ENCODE results near the gene SERPINA4.

Gene SERPINA4

GRCh38 chr14:94611179-94611578 lies 49.9 kb downstream of the SERPINA4 start:
- peak overlapping the region; percentile 76 for H3K27ac ChIP-seq (ENCODE audit: poor library complexity, severe bottlenecking)
- H3K27me3 ChIP-seq (ENCODE audit: insufficient read depth, poor library complexity, severe bottlenecking) = no peaks in the 10 kb centered on the region
- no peaks in the 10 kb centered on the region for H3K9me3 ChIP-seq (ENCODE audit: severe bottlenecking)
- H3K4me3 ChIP-seq (ENCODE audit: severe bottlenecking) = no peak overlapping the region
- no peaks in the 10 kb centered on the region for H3K36me3 ChIP-seq (ENCODE audit: low read depth)
- TF ChIP-seq, protein P1, sequence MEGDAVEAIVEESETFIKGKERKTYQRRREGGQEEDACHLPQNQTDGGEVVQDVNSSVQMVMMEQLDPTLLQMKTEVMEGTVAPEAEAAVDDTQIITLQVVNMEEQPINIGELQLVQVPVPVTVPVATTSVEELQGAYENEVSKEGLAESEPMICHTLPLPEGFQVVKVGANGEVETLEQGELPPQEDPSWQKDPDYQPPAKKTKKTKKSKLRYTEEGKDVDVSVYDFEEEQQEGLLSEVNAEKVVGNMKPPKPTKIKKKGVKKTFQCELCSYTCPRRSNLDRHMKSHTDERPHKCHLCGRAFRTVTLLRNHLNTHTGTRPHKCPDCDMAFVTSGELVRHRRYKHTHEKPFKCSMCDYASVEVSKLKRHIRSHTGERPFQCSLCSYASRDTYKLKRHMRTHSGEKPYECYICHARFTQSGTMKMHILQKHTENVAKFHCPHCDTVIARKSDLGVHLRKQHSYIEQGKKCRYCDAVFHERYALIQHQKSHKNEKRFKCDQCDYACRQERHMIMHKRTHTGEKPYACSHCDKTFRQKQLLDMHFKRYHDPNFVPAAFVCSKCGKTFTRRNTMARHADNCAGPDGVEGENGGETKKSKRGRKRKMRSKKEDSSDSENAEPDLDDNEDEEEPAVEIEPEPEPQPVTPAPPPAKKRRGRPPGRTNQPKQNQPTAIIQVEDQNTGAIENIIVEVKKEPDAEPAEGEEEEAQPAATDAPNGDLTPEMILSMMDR (IDR thresholded peaks at IDR 0.05; ENCODE audit: poor library complexity, severe bottlenecking) = no peak
- ATAC-seq (ENCODE audit: low read depth) (no peak), DNase-seq (ENCODE audit: low spot score) (peak; percentile 53)
- peaks cover 31% of the 10 kb centered on the region for H3K4me1 ChIP-seq (ENCODE audit: insufficient read depth, poor library complexity, severe bottlenecking)

- TF ChIP-seq, protein P1 (IDR thresholded peaks at IDR 0.05; ENCODE audit: poor library complexity, severe bottlenecking) = no peak
- no peak within 1 kb of the TSS for H3K4me3 ChIP-seq (ENCODE audit: severe bottlenecking)
- peak within 1 kb of the TSS; percentile 76 for H3K27ac ChIP-seq (ENCODE audit: poor library complexity, severe bottlenecking)
- peaks cover 31% of the 10 kb centered on the region for H3K4me1 ChIP-seq (ENCODE audit: insufficient read depth, poor library complexity, severe bottlenecking)
- no peak for ATAC-seq (ENCODE audit: low read depth)
- no peak for DNase-seq (ENCODE audit: low spot score)
- H3K9me3 ChIP-seq (ENCODE audit: severe bottlenecking) = no peaks in the 10 kb centered on the region
- H3K27me3 ChIP-seq (ENCODE audit: insufficient read depth, poor library complexity, severe bottlenecking) = no peaks in the 10 kb centered on the region
- H3K36me3 ChIP-seq (ENCODE audit: low read depth) = no peaks in the 10 kb centered on the region
These were observed 50.9 kb downstream of the SERPINA4 start, which contains the start of gene SERPINA3 for GRCh38 chr14:94612174-94612573. TSS of gene SERPINA3 (plus strand) at chr14:94612391. CDS start at chr14:94614442, 2,051 bp downstream.

DNA sequence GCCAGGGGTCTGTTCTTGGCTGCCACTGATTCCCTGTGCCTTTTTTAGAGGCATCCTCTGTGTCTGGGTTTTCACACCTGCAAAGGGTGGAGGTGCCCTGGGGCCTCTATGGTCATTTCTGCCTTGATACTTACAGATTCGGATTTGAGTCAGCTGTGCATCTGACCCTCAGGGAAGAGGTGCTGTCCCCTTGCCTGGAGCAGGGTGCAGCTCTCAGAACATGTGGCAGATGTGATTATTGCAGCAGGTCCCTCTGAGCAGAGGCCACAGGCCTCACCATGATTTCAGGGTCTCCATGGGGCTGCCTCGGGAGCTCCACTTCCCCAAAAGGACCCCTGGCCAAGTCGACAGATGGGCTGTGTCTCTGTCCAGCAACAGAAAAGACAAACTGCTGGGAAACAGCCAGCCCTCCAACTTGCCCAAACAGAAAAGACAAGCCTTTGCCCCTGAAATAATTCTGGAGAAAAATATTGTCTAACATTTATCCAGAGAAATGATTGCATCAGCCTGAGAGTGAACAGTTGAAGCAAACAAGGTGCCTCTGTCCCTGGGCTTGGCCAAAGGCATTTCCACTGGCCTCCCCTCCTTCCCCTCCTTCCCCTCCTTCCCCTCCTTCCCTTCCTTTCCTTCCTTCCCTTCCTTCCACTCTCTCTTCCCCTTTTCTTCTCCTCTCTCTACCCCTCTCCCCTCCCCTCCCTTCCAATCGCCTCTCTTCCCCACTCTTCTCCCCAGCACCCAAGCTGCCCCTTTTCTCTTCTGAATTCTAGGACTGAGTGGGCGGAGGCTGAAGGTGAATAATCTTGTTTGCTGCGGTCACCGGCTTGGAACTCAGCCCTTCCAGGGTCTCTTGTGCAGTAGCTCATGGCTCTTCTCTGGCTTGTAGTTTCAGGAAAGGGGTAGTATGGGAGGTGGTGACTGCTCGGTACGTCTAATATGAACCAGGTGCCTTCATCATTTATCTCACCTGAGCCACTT lies 51.6 kb downstream of the SERPINA4 start:
- H3K4me3 ChIP-seq (ENCODE audit: severe bottlenecking) = no peak overlapping the region
- no peaks in the 10 kb centered on the region for H3K27me3 ChIP-seq (ENCODE audit: insufficient read depth, poor library complexity, severe bottlenecking)
- H3K9me3 ChIP-seq (ENCODE audit: severe bottlenecking) = no peaks in the 10 kb centered on the region
- ATAC-seq (ENCODE audit: low read depth) (no peak), DNase-seq (ENCODE audit: low spot score) (no peak)
- H3K36me3 ChIP-seq (ENCODE audit: low read depth) = no peaks in the 10 kb centered on the region
- H3K4me1 ChIP-seq (ENCODE audit: insufficient read depth, poor library complexity, severe bottlenecking) = peaks cover 31% of the 10 kb centered on the region
- H3K27ac ChIP-seq (ENCODE audit: poor library complexity, severe bottlenecking) = peak overlapping the region; percentile 13
- TF ChIP-seq, protein P1 (IDR thresholded peaks at IDR 0.05; ENCODE audit: poor library complexity, severe bottlenecking) = no peak

DNA sequence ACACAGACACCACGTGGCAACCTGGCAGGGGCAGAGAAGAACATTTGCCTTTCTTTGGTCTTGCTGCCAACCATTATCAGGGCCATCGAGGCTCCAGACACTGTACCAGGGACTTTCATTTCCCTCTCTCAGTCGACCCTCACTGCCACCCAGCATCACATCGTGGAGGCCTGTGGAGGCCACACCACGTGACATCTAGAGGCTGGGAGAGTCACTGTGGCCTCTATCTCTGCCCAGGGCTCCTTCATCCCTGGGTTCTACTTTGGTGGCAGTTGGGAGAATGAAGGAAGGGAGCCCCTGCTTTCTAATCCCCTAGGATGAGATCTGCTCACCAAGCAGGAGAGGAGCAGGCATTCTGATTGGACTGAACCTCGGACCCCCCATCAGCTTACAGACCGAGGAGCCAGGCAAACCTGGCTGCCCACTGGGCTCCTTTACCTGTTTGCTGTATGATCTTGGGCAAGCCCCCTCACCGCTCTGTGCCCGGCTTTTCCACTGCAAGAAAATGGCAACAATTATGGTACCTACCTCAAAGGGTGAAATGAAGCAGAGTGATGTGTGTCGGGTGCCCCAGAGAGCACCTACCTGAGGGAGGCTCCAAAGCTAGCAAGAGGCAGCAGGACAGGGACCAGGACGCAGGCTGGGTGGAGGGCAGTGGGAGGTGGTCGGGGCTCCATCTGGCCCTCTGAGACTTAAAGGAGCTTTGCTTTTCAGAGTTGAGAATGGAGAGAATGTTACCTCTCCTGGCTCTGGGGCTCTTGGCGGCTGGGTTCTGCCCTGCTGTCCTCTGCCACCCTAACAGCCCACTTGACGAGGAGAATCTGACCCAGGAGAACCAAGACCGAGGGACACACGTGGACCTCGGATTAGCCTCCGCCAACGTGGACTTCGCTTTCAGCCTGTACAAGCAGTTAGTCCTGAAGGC lies 52.7 kb downstream of the SERPINA4 start:
- ATAC-seq (ENCODE audit: low read depth) (no peak), DNase-seq (ENCODE audit: low spot score) (no peak)
- Histone ChIP-seq H3K27me3 (ENCODE audit: insufficient read depth, poor library complexity, severe bottlenecking) (no peaks in the 10 kb centered on the region), H3K27ac (ENCODE audit: poor library complexity, severe bottlenecking) (no peak overlapping the region), H3K9me3 (ENCODE audit: severe bottlenecking) (peaks cover 8% of the 10 kb centered on the region), H3K4me3 (ENCODE audit: severe bottlenecking) (no peak overlapping the region), H3K4me1 (ENCODE audit: insufficient read depth, poor library complexity, severe bottlenecking) (peaks cover 31% of the 10 kb centered on the region), H3K36me3 (ENCODE audit: low read depth) (no peaks in the 10 kb centered on the region)
- TF ChIP-seq, protein P1 (IDR thresholded peaks at IDR 0.05; ENCODE audit: poor library complexity, severe bottlenecking) = no peak
